NCI-H1105 treated with DMSO at 0.1 percent for 48 hours (cell line): Measurements from ENCODE around the gene TMEM88.
A peak's percentile ranks its signal among the peaks of the same experiment; 100 is the strongest.
"Not testable (repeated sequence)": the region's sequence is repeated elsewhere in the genome, so short reads cannot be mapped to it uniquely, and the experiment has no call there.

Experiments
- DNase-seq: peaks from one replicate; lab custom pipeline; 2025; lab: John Stamatoyannopoulos, UW

Gene TMEM88

GRCh38 chr17:7856011-7856810 lies 1.3 kb downstream of the TMEM88 start:
- DNase-seq: peak; percentile 68

DNA sequence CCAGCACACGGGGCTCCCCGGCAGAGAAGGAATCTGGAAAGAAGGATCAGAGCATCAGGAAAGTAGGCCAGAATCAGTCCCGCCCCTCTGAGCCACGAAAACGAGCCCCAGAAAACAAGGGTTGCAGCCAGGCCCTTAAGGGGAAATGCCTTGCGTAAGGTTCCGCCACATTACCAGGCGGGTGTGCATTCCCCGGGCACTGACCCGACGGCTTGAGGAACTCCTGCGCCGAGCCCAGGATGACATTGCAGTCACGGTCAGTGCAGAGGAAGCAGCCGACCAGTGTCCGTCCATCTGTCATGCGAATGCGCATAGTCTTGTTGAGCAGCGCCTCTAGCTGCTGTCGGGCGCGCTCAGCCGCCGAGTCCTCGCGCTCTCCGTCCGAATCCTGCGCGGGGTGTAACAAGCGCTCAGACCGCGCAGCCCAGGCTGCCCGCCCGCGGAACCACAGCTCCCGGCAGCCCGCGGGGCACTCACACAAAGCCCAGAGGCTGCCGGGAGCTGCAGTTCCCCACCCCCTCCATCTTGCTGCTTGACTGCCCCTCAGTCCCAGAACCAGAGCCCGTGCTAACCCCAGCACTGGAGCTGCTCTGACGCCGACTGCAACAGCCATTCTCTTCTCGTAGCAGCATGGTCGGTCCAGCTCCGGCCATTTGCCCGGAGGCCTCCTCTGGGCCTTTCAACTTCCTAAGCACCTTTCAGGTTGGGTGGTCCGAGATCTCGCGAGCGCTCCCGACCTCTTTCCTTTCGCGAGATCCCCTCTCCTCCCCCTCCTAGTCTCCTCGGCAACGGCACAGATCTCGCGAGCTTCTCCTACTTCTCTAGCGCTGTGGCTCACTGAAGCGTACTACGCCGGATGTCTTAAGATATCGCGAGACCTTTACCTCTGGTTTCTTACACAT lies 2.2 kb downstream of the TMEM88 start, which contains the start of gene NAA38:
NAA38 (minus strand) TSS at position 749 of the 902 bp plus-strand sequence; CDS start at position 653, 96 bp downstream.
- peak; percentile 100 for DNase-seq

DNA sequence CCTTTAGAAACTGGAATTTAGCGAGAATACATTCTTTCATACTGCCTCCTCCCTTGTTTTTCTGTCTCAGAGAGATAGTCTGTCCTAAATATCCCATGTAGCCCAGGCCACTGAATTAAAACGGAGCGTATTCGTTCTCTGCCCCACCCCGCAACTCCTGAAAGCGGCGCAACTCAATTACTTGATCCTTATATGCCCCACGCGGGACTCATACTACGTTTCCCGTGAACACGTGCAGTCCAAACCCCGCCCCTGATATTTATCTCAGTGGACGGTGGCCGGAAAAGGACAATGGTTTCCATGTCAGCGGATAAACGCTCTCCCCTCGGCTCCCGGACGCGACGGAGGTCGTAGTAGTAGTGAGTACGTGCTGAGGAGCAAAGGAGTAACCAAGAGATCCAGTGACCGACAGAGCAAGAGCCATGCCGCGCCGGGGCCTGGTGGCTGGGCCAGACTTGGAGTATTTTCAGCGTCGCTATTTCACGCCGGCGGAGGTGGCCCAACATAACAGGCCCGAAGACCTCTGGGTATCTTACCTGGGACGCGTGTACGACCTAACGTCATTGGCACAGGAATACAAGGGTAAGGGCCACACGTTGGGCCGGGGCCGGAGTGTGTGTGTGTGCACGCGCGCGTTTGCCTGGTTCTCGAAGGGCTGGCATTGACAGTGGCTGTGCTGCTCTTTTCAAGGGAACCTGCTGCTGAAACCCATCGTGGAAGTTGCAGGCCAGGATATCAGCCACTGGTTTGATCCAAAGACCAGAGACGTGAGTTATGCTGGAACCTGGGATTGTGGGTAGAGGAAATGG lies 3.1 kb downstream of the TMEM88 start, which contains the start of gene CYB5D1:
CYB5D1 (plus strand) TSS at position 291 of the 809 bp plus-strand sequence; CDS start at position 423, 132 bp downstream.
- peak; percentile 99 for DNase-seq

- peak; percentile 73 for DNase-seq
These were observed 3.6 kb downstream of the TMEM88 start for GRCh38 chr17:7858522-7858810.

GRCh38 chr17:7859028-7859427 lies 4.2 kb downstream of the TMEM88 start:
- DNase-seq: no peak

GRCh38 chr17:7862692-7863437 lies 8.0 kb downstream of the TMEM88 start:
- peak; percentile 83 for DNase-seq

DNA sequence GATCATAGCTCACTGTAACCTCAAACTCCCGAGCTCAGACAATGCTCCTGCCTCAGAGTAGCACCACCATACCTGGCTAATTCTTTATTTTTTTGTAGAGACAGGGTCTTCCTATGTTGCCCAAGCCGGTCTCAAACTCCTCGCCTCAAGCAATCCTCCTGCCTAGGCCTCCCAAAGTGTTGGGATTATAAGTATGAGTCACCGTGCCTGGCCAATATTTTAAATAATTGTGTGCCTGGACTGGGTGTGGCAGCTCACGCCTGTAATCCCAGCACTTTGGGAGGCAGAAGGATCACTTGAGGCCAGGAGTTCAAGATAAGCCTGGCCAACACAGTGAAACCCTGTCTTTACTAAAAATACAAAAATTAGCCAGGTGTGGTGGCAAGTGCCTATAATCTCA lies 9.5 kb downstream of the TMEM88 start:
- not testable (repeated sequence) for DNase-seq

- DNase-seq: no peak
These were observed 10.3 kb downstream of the TMEM88 start for GRCh38 chr17:7864995-7865650.

DNA sequence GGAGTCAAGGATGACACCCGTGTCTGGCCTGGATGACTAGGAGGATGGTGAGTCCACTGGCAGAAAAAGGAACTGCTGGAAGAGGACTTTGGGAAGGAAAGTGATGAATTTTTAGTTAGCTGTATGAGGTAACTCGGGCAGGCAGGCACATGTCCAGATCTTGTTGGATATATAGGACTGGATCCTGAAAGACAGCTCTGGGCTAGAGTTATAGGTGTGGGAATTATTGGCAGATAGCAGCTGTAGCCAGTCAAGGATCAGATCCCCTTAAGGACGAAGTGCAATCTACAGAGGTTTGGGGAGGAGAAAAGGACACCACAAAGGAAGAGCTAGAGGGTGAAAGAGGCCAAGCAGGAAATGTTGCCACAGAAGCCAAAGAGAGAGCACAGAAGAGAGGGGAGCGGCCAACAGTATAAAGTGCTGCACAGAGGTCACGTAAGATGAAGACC lies 13.0 kb downstream of the TMEM88 start:
- DNase-seq: no peak

DNA sequence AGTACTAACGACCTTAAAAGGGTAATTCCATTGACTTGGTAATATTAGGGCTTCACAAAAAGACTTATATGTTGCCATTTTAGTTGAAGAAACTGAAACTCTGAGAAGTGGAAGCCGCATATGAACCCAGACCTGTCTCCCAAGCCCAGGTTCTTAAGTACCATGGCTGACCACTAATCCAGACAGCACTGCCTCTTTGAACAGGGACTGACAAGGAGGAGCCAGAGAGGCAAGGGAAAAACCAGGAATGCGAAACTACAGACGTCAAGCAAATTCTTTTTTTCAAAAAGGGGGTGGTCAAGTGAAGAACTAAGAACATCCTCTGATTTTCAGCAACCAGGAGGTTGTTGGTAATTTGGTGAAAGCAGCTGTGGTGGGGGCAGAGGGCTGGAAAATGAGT lies 18.2 kb downstream of the TMEM88 start:
- DNase-seq: no peak

- DNase-seq: no peak
These were observed 21.0 kb downstream of the TMEM88 start for GRCh38 chr17:7875804-7876370.

GRCh38 chr17:7878234-7878633 lies 23.4 kb downstream of the TMEM88 start:
- DNase-seq: no peak

GRCh38 chr17:7880076-7880868 lies 25.4 kb downstream of the TMEM88 start:
- no peak for DNase-seq

GRCh38 chr17:7881276-7882054 lies 26.6 kb downstream of the TMEM88 start:
- DNase-seq: peak; percentile 92

- peak; percentile 88 for DNase-seq
These were observed 27.2 kb downstream of the TMEM88 start for GRCh38 chr17:7882068-7882467.

DNA sequence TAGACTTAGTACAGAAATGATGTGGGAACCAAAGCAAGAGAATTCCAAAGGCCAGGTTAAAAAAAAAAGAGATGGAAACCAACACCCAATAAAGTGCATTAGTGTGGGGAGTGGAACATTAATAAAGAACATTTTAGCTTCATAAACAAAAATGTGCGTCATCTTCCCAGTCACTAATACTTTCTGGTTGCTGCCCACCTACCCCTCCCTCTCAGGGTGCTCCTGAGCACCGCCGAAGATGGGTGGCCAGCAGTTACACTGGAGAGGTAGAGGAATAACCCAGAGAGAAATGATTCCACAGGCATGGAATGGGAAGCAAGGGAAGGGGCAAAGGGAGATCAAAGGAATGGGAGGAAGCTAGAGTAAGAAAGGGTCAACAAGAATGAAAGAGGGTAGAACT lies 27.8 kb downstream of the TMEM88 start:
- no peak for DNase-seq

GRCh38 chr17:7883781-7884386 lies 29.0 kb downstream of the TMEM88 start:
- DNase-seq: peak; percentile 33
